OCI-M1 (cell line): ENCODE measurements around the gene CHKB.
"Not testable (repeated sequence)": the region's sequence is repeated elsewhere in the genome, so short reads cannot be mapped to it uniquely, and the experiment has no call there.

Experiments
- DNase-seq: peaks from one replicate; lab custom pipeline; 2025; lab: John Stamatoyannopoulos, UW

Gene CHKB

DNA sequence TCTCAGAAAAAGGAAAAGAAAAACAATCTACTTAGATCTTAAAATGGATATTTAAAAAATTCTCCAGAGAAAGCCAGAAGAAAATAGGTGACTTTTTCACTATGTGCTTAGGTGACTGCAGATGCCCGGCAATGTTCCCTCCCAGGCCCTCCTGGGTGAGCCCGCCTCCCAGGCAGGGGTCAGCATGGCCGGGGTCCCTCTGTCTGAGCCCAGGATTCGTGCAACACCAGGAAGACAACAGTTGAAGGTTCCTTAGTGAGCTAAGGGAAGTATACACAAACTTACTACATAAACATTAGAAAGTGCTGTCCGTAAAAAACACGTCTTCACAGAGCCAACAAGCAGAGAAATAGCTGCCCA lies 29.5 kb upstream of the CHKB start:
- no peak for DNase-seq

DNA sequence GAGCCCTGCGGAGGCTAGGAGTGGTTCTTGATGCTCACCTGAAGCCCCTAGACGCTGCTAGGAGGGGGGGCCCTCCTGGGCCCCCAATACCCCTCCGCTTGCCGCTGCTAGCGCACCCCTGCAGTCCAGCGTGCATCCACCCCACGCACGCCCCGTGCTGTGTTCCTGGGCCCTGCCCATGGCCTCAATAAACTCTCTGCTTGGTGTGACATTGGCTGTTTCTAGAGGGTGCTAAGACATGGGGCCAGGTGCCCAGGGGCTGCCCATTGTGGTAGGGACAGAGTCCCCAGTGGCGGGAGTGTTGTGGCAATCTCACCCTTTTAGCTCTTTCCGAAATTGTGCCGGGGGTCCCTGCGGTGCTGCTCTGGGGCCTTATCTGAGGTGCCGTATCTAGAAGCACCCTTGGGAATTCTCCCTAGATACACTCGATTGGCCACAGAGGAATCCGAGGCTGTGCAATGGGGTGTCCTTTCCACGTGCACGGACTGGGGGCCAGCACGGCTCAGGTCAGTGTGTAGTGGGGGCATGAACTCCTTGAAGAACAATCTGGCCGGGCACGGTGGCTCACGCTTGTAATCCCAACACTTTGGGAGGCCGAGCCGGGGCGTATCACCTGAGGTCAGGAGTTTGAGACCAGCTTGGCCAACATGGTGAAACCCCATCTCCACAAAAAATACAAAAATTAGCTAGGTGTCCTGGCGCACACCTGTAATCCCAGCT lies 28.9 kb upstream of the CHKB start:
- DNase-seq: no peak

DNA sequence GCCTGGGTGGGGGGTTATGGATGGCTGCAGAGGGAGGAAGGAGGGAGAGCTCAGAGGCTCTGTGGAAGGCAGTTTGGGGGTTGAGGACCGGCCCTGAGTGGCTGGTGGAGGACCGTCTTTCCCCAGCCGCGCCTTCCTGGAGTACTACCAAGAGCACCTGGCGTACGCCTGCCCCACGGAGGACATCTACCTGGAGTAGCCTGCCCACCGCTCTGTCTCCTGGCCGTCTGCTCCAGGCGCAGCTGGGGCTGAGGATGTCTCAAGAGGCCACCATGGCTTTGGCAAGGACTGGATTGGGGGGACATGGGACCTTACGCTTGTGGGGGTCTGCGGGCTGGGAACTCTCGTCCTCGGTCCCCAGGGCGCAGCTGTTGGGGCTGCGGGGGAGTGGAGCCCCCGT lies 27.9 kb upstream of the CHKB start:
- DNase-seq: no peak

DNA sequence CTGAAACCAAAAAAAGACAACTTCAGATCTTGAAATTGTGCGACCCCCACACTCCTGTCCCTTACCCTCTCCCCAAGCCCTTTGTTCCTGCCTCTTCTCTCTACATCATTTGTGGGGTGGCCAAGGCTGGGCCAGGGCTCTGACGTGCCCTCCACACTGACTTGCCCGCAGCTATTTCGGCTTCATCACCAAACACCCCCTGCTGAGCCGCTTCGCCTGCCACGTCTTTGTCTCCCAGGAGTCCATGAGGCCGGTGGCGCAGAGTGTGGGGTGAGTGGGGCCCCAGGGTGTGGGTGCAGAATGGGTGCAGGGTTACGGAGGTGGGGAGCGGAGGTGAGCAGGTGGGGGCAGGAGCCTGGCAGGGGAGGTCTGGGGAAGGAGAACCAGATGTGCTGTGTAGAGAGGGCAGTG lies 27.4 kb upstream of the CHKB start:
- no peak for DNase-seq

DNA sequence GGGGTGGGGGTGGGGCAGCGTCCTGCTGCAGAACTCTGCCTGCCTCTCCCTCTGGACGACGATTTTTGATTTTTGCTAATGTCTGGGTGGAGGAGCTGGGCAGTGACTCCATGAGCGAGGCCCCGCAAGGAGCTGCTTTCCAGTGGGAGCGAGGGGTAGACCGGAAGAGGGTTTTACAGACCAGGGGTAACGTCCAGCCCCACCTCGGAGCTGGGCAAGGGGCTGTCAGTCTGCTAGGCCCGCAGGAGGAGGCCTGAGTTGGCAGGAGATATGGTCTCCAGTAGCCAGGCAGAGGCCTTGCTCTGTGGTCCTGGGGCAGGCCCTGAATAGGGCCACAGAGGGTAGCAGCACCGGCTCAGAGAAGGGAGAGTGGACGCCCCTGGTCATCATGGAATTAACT lies 26.9 kb upstream of the CHKB start:
- no peak for DNase-seq

DNA sequence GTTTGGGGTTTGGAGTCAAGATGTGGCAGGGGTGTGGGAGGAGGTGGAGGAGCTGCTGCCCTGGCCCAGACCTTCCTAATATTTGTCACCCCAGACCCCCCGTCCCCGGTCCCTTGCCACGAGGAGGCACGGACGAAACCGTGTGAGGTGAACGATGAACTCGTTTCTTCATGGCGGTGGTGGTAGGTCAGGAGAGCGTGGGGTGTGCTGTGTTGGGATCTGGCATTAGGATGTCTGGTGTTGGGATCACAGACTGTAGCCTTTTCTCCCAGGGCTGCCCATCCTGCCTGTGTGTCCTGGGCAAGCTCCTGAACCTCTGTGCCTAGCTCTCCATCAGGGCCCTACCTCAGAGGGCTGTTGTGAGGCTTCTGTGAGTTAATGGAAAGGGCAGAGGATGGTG lies 26.3 kb upstream of the CHKB start:
- no peak for DNase-seq

DNA sequence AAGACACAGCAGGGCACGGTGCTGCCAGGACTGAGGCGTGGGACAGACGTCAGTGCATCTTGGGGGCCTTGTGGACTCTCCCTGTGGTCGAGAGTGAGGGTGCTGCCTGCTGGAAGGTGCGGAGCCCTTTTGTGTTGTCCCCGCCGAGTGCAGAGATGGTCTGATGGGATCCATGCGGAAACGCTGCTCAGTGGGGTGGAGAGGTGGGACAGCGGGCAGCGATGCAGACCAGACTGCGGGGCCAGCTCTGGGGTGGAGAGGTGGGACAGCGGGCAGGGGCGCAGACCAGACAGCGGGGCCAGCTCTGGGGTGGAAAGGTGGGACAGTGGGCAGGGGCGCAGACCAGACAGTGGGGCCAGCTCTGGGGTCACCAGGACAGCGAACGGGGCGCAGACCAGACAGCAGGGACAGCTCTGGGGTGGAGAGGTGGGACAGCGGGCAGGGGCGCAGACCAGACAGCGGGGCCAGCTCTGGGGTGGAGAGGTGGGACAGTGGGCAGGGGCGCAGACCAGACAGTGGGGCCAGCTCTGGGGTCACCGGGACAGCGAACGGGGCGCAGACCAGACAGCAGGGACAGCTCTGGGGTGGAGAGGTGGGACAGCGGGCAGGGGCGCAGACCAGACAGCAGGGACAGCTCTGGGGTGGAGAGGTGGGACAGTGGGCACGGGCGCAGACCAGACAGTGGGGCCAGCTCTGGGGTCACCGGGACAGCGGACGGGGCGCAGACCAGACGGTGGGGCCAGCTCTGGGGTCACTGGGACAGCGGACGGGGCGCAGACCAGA lies 25.6 kb upstream of the CHKB start:
- not testable (repeated sequence) for DNase-seq

DNA sequence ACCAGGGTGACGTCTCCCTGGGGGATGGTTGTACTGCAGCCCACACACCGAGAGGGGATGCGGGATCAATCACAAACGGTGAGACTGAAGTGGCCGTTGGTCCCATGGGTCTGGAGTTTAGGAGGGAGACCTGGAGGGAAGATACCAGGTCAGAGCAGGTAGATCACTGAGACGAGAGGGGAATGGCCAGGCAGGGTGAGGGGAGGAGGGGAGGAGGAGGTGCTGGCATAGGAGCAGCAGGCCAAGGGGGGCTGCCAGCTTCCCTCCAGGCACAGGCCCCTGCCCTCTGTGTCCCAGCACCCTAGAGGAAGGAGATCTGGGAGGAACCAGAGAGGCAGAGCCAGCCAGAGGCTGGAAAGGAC lies 25.0 kb upstream of the CHKB start:
- no peak for DNase-seq

DNA sequence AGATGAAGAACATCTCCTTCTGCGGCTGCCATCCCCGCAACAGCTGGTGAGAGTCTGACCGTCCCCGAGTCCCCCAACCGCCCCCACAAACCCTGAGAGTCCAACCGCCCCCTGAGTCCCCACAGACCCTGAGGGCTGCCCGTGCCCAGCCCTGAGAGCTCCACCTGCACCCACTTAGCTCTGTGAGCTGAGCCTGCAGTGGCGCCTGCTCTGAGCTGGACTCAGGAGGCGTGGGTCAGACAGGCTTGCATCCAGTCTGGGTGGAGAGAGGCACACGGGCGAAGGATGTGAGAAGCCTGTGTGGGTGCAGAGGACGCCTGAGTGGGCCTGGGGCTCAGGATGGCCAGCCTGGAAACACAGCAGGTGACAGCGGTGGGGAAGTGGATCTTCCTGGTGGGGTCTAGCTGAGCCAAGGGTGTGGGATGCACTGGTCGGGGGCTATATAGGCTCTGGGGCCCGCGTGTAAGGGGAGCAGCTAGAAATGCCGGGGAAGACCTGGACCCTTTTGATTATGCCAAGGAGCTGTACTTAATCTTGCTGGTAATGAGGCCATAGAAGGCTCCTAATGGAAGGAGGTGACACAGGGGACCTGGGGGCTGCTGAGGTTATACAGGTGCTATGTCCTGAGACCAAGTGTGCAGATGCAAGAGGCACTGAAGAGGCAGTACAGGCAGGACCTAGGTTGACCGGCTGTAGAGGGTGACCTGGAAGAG lies 24.5 kb upstream of the CHKB start:
- DNase-seq: no peak

DNA sequence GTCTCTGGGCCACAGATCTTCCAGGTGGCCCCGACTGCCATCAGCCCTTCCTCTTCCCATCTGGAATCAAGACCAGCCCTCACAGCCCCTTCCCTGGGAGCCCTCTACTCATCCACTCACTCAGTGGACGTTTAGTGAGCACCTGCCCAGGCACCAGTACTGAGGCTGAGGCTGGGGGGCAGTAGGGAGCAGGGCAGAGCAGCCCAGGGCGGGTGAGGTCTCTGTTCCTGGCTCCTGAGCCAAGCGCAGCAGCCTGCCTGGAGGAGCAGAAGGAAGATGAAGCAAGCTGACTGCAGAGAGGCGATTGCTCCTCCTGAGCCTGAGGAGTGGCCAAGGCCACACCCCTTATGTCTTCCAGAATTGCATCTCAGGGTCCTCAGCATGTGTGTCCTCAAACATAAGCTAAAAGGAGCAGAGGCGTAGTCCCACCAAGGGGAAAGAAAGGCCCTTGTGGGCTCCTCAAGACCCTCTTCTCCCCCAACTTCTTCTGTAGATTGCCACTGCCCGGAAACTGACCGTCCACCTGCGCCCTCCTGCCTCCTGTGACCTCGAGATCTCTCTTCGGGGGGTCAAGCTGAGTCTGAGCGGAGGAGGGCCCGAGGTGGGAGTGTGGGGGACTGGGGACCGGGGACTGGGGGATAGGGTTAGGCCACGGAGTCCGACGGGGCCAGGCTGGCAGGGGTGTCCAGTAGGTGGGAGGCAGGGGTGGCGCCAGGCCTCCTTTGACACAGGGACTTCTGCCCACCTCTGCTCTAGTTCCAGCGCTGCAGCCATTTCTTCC lies 23.7 kb upstream of the CHKB start:
- peak; percentile 8 for DNase-seq

DNA sequence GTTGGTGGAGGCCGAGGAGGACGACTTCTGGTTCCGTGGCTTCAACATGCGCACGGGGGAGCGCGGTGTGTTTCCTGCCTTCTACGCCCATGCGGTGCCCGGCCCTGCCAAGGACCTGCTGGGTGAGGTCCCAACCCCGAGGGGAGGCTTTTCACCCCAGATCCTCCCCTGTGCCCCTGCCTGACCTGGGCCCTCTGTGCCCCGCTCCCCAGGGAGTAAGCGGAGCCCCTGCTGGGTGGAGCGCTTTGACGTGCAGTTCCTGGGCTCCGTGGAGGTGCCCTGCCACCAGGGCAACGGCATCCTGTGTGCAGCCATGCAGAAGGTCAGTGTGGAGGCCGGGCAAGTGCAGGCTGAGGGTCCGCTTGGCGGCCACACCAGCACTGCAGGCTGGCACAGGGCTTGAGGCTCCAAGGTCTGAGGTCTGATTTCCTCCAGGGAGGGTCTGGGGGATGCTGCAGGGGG lies 23.0 kb upstream of the CHKB start:
- no peak for DNase-seq

DNA sequence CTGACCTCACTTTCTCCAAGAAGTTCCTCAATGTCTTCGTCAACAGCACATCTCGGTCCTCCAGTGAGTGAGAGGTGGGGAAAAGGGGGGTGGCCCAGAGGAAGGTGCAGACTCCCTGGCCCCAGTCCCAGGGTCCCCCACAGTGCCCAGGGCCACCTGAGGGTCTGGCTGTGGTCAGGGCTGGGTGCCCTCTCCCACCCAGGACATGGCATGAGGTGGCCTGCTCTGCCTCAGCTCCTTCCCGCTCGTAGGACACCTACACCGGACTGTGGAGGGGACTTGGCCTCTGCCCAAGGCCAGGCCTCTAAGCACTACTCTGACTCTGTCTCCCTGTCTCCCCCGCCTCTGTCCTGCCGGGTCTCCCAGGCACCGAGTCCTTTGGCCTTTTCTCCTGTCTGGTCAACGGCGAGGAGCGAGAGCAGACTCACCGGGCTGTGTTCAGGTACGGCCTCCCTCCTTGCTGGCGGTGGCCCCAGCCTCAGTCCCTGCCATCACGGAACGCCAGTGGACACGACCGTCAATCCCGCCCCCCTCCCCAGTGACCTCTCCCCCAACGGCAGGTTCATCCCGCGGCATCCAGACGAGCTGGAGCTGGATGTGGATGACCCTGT lies 22.5 kb upstream of the CHKB start:
- DNase-seq: no peak

DNA sequence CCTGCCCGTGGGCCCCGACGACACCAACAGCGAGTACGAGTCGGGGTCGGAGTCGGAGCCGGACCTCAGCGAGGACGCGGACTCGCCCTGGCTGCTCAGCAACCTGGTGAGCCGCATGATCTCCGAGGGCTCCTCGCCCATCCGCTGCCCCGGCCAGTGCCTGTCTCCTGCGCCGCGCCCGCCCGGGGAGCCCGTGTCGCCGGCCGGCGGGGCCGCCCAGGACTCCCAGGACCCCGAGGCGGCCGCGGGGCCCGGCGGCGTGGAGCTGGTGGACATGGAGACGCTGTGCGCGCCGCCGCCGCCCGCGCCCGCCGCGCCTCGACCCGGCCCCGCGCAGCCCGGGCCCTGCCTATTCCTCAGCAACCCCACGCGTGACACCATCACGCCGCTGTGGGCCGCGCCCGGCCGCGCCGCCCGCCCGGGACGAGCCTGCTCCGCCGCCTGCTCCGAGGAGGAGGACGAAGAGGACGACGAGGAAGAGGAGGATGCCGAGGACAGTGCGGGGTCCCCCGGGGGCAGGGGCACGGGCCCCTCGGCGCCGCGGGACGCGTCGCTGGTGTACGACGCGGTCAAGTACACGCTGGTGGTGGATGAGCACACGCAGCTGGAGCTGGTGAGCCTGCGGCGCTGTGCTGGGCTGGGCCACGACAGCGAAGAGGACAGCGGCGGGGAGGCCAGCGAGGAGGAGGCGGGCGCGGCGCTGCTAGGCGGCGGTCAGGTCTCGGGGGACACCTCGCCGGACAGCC lies 21.8 kb upstream of the CHKB start:
- DNase-seq: no peak

DNA sequence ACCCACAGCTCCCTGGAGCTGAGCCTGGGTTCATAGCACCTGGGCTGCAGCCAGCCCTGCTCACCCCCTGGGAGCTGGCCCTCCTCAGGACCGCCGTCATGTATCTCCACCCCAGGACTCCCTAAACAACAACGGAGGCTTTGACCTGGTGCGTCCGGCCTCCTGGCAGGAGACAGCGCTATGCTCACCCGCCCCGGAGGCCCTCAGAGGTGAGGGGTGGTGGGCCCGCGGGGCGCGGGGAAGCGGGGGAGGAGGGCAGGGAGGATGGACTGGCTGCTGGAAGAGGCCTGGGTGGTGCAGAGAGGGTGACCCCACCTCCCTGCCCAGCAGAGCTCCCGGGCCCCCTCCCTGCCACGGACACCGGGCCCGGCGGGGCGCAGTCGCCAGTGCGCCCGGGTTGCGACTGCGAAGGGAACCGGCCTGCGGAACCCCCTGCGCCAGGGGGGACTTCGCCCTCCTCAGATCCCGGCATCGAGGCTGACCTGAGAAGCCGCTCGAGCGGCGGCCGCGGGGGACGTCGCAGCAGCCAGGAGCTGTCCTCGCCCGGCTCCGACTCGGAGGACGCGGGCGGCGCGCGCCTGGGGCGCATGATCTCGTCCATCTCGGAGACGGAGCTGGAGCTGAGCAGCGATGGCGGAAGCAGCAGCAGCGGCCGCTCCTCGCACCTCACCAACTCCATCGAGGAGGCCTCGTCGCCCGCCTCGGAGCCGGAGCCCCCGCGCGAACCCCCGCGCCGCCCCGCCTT lies 21.0 kb upstream of the CHKB start:
- DNase-seq: no peak

DNA sequence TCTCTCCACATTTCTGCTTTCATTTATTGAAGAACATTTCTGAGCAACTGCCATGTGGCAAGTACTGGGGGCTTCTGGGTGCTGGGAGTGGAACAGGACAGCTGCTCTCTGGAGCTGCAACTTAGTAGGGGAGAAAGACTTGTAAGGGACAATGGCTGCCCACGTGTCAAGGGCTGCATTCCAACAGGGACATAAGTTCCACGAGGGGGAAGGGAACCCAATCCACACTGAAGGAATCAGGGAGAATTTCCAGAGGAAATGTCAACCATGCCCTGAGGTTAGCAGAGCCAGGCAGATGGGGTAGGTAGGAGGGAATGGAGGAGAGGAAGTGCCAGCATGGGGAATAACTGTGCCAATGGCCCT lies 19.7 kb upstream of the CHKB start:
- no peak for DNase-seq

DNA sequence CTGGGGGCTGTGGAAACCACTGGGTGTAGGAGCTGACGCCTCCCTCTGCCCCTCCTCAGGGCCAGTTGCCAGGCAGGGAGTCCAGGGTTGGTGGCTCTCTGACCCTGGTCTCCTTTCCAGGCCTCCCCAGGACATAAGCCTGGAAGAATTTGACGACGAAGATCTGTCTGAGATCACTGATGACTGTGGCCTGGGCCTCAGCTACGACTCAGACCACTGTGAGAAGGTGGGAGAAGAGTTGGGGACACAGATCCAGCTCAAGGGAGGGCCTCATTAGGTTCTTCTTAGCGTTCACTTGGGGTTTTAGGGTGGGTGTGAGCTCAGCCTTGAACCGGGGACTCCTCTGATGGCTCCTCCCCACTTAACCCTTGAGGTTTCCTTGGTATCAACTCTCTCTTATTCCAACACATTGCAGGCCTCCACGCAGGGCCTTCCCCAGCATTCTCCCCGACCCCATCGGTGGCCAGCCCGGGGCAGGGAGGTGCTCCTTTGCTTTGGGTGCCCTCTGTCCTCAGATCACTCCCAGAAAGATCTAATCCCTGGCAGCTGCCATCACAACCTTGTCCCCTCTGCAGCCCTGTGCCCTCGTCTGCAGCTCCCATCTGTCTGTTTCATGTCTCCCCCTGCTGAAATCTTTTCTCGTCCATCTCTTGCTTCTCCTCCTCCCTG lies 19.2 kb upstream of the CHKB start:
- DNase-seq: no peak

DNA sequence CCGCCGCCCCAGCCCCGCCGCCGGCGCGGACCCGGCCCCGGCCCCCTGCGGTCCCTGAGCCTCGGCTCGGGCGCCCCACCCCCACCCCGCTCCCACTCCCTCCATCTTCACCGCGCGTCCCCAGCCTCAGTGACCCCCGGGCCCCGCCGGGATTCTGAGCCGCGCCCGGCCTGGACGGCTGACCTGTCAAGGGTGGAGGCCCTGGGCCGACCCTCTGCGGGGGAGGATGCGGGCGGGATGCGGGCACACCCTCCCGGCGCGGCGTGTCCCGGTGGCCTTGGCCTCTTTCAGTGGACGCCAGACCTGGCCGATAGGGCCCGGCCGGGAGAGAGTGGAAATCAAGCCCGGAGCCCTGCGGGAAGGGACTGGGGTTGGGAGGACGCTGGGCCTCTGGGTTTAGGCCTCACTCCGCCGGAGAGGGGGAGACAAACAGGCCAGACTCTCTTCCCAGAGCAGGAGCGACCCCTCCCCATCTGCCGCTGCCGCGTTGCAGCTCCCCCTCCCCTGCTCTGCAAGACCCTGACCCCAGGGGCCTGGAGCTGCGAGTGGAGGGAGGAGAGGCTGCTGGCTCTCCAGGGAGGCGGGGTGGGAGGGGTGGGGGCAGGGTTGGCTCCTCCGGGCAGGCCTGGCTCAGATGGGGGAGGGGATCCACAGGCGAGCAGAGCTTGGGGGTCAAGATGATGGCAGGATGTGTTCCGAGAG lies 18.5 kb upstream of the CHKB start:
- no peak for DNase-seq

DNA sequence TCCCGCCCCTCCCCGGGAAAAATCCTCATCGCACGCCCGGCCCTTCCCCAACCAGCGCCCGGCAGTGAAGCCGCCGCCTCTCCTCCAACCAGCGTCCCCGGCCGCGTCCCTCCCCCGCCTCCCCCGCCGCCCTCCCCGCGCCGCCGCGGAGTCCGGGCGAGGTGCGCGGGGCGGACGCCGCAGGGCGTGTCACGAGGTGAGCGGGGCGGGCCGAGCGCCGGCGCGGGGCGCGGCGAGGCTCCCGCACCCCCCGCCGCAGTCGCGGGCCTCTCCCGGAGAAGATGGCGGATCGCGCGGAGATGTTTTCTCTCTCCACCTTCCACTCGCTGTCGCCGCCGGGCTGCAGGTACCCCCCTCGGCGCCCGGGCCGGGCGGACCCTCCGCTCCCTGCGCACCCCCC lies 17.9 kb upstream of the CHKB start, which contains the start of gene MAPK8IP2:
TSS of gene MAPK8IP2 (plus strand) at position 256 of the 400 bp plus-strand sequence. CDS start at position 282, 26 bp downstream.
- DNase-seq: no peak

DNA sequence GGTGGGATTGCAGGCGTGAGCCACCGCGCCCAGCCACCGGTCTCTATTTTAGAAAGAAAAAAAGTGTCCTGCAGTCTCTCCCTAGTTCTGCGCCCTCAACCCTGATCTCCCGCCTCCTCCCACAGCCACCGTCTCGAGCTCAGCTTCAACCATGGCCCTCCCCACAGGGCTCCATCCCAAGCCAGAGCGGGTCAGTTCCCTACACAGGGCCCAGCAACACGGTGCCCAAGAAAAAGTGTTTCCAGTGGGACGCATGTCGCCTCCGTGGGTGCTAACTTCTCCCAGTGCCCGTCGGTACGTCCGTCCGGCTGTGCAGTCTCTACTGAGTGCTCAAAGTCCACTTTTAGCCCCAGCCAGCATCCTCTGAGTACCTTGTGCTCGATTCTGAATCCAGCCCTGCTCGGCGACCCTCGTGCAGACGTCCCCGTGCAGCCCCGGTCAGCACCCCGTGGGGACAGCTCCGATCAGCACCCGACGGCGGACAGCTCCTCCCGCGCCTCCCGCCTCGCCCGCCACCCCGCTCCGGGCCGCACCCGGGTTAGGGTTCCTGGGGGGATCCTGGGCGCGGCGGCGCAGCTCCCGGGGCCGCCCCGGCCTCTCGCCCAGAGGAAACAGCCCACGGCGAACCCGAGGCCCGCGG lies 17.3 kb upstream of the CHKB start:
- DNase-seq: peak; percentile 61
